Suppressor macrophage treated with lipopolysaccharide for 1 hour (primary cell): Measurements from ENCODE around the gene PTPRR.
"Not testable (repeated sequence)": the region's sequence is repeated elsewhere in the genome, so short reads cannot be mapped to it uniquely, and the experiment has no call there.

Experiments
- DNase-seq, 3 donors: peaks; one replicate each; pipeline ENCODE4 v3.0.0-alpha.2; 2020 to 2022

Gene PTPRR

DNA sequence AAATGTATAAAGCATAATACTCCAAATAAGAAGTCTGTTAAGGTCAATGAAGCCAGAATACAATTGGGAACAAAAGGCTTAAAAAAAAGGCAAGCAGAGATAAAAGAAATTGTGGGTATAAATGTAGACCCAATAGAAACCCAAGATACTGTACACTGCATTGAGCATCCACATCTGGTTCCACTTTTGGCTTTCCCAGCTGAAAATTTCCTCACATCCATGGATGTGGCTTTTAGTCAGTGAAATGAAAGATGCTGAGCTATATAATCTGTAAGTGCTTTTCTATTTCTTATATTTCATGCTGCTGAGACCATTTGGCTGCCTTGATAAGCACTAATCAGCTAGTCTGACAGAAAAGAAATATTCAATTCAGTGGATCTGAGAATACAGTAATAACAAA is 83.5 kb downstream of the PTPRR start:
- no peak for DNase-seq

DNA sequence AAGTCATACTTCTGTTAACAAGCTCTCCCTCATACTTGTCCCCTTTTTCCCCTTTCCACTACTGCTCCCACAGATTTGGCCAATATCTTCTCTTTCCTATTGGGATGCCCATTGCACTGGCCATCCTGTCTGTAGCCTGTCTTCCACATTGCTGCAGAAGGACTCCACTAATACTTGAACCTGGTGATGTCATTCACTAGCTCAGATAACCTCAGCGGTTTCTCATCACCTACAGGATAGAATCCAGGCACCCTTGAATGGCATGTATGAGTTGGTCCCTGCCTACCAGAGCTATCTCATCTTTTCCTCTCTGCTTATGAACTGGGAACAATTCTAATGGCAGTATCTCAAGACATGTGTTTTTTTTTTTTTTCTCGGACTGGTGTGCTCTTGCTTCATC is 84.6 kb downstream of the PTPRR start:
- no peak for DNase-seq

DNA sequence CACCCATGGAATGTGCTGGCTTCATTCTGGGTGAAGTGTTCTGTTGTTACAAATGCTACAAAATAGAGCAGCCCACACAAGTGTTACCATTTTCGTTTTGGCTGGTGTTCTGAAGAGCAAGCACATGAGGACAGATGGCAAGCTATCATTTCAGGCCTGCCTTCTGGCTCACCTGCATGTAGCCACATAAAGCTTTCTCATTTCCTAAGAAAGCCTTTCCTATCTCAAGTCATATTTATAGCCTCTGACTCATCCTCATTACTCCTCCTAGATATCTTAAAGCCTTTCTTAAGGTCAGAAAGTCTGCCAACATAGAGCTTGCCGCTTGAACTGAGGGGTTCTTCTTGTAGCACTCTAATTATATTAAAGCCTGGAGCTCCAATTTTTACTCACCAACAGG is 89.0 kb downstream of the PTPRR start:
- DNase-seq: no peak

DNA sequence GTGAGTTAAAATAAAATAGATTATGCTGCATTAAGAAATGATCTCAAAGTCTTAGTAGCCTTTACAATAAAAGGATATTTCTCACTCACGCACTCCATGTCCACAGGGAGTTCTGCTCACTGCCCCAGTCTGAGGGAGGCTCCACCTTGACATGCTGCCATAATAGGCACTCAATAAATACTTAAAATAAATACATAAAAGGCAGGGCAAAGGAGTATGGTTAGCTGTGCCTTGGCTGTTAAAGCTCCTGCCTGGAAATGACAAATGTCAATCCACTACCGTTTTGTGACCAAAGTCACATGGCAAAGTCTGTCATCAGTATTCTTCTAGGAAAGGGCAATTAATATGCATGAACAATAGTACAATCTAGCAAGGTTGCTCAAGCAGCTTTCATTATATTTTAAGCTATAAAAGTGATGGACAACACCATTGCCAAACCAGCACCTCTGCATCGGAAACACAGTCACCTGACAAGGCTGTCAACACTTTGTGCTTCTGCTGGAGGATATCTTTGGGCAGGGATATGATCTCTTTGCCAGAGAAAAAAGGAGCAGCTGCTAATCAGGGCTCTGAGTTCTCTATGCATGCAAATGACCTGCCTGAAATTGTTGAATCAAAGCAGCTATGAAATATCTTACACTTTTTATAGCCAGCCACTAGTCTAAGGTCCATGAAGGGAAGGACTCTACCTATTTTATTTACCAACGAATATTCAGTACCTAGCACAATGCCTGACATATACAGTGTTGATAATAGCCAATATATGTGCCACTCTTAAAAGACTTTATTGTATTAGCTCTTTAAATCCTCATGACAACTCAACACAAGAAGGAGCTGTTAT is 90.1 kb downstream of the PTPRR start:
- DNase-seq: no peak

DNA sequence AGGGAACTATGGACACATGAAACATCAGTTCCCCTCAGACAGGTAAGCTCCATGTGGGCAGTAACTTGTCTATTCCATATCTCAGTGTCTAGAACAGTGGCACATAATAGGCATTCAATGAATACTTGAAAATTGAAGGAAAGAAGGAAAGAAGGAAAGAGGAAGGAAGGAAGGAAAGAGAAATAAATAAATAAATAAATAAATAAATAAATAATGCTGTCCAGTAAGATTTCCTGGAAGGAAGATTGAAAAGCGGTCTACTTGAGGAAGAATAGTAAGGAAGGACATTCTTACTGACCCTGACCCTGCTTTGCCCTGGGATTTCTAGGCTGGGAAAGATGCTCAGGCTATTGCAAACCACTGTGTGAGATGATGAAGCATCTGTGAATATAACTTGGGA is 91.5 kb downstream of the PTPRR start:
- DNase-seq: no peak

DNA sequence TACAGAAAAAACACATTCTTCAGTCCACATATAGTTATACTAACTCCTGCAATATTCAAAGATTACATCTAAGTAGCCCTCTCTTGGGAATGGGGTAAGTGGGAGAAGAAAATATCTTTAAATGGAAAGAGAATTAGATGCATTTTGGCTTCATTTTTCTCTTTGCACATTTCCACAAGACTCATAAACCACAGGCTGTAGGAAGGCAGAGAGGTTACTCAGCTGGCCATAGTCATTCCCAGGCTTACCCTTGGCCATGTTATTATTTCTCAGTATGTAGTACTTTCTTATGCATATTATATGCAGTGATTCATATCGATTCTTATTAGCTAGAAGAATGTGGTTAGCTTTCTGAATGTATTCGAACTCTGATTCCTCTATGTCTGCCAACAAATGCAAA is 92.2 kb downstream of the PTPRR start:
- DNase-seq: no peak

DNA sequence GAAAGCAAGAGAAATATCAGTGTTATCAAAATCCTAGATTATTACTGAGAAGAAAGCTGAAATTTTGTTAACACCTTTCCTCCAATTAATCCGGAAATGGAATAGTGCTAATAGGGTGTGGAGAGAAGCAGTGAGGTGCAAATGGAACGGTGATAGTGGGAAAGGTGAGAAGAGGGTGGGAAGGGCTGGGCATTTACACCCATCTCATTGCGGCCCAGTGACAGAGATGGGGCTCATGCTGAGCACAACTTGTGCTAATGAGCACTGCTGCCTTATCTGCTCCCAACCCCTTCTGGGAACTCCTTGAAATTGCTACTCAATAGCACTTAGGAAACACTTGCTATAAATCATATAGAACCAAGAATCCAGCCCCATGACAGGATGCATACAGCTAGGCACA is 94.4 kb downstream of the PTPRR start:
- DNase-seq: no peak

DNA sequence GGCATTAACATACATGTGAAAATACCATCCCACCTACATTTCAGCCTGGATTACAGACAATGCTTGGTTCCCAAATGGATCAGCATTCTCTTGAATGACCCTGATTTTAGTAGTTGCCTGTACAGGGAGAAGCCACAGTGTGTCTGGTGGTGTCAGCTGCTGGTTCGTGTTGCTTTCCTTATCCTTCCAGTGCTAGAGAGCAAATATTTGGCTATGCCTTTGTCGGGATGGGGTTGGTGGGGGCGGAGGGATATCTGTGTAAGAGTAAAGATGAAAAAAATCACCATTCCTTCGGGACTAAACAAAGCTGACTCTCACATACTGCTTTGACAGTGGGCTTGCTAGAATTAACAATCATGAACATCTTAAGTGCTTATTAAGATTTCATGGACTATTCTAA is 96.0 kb downstream of the PTPRR start:
- DNase-seq: no peak

DNA sequence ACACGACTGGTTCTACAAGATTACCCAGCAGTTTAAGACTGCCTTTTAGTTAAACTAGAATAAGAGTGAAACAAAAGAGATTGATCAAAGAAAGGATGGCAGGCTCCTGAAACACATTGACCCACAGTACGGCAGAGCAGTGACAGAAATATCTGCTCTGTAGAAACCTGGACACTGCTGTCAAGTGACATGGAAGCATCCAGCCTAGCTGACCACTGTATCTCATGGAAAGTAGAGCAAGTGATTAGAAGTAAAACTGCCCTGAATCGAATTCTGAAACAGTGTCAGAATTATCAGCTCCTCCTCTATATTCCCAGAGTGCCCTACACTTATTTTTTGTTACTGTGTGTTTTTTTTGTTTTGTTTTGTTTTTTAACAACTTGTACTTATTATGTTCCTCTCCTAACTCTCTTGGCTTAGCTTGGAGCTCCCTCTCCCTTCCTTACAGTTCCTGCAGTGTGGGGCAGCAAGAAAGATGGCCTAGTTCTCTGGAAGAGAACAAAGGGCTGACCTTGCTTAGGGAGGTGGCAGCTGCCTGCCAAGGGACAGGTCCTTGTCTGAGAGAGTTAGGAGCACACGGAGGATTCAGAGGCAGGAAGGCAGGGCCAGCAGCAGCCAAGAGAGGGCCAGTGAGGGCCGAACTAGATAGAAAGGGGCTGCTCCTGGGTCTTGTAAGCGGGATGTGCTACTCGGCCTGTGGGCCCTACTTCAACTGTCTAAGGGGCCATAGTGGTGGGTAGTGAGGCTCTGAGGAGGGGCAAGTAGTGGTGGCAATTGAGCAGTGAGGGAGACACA is 97.2 kb downstream of the PTPRR start:
- DNase-seq: no peak

DNA sequence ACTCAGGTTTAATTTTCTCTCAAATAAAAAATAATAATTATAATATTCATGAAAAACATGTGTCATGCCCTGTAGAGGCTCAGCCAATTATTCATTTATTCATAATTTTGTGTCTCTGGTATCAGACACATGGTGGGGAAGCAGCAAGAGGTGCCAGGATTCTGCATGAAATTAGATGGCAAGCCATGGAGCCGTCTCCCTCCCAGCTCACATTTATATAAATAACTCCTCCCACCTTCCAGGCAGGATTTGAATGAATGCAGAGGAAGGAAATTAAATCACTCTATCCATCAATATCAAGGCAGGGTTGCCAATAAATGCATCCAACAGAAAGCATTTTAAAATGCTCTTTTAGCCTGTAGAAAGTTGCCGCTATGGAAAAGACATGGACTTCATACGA is 98.1 kb downstream of the PTPRR start:
- DNase-seq: no peak

DNA sequence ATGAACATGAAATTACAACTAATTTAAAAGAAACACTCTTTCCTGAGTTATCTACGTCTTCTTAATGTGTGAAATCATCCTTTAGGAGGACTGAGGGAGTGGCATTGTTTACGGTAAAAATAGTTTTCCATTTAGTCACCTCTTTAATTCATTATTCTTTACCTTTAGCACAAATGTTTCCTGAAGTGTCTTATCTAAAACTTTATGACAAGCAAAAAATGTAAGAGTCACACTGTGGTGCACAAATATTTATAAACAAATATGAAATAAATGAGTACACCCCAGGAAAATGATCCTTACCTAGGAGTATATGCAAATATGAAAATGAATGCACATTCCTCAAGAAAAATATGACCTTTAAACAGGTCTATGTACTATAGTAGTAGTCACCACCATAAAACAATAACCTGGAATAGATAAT is 104.6 kb downstream of the PTPRR start:
- no peak for DNase-seq

DNA sequence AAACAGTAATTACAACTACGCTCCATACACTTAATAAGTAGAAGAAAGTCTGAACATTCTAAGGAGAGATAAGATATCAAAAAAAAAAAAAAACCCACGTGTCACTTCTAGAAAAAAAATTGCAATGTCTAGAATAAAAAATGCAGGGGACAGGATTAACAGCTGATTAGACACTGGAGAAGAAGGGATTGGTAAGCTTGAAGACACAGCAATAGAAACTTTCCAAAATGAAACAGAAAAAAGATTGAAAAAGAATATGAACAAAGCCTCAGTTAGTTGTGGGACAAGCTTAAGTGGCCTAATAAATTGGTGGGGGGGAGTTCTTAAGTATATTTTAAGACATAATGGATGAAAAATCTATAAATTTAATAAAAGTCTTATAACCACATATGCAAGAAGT is 105.5 kb downstream of the PTPRR start:
- no peak for DNase-seq

DNA sequence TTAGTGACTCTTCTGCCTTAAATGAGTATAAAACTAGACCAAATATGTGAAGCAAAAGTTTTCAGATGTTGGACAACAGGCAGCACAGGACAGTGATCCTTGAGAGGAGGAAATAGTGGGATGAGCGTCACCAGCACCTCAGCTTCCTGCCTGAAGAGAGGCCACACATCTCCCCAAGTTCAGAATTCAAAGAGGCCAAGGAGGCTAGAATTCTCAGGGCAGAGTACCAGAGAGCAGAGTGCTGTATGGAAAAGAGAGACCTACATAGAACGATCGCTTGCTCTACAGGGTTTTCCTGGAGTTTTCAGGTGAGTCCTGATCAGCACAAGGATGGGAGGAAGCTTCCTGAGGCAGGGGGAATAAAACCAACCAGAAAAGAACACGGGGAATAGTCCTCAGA is 107.0 kb downstream of the PTPRR start:
- no peak for DNase-seq

DNA sequence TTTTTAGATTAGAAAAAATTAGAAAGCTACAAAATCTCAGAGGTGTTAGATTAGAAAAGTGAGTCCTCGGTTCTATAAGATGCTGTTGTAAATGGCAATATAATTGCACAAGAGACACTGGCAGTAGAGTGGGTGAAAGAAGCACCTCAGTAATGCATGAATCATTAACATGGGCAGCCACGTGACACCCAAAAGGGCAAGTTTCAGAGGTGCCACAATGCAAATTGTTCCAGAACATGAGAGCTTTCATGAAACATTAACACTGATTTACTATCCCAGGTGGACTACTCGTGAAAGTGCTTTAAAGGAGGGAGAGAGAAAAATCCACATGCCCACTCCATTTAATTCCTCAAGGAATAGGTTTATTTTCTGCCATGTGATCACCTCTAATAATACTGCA is 108.4 kb downstream of the PTPRR start:
- no peak for DNase-seq

DNA sequence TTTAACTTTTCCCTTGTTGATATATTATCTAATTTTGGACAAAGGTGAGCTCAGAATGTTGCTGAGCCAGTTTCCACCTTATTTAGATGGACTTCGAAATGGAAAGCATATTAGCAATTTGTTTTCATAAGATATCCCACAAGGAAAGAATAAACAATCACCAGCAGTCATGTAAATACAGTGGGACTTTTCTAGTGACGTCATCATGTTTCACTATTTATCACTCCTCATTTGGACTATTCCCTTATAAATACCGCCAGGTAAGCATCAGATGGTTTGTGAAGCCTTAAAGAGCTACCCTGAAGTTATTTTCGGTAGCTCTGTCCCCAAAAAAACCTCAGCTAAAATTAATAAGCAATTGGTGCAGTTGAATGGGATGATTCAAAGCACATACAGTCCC is 110.7 kb downstream of the PTPRR start:
- DNase-seq: no peak

DNA sequence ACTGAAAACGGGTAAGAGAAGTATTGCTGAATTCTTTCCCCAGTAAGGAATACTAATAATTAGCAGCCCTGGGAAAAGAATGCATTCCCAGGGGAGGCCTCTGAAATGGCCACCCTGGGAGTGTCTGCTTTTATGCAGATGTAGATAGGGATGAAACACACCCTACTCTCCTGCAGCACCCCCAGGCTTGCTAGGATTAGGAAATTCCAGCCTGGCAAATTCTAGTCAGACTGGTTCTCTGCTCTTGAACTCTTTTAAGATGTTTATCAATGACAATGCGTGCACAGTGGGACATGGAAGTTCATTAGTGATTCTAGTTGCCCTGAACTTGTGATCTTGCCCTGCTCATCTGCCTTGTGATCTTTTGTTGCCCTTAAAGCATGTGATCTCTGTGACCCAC is 112.5 kb downstream of the PTPRR start:
- DNase-seq: not testable (repeated sequence)

DNA sequence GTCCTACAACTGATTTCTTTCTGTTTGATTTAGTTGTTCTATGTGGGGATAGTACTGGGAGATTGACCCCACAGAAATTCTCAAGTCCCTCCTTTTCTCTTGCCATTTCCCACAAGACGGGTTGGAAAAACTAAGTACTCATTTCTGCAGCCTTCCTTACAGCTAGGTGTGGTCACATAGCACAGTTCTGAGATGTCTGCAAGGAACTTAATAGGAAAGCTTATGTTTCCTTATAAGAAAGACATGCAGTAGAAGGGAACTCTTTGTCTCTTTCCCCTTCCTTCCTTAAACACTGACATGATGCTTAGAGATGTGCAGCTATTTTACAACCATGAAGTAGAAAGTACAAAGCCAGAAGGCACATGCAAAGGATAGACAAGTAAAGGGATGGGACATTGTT is 113.7 kb downstream of the PTPRR start:
- no peak for DNase-seq

DNA sequence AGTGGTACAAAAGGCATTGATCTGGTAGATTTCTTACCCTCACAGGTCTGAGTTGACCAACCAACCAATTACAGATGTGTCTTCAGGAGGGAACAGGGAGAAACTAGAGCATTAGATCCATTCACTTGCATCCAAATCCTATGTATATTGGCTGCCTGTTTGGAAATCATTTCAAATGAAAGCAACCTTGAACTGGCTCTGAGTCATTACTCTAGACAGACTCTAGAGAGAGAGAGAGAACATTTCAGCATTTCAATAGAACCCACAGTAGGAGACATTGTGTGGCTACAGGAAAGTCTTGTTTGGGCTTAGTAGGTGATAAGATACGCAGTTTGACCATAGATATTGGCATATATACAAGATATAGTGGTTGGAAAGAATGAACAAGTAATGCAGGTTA is 114.5 kb downstream of the PTPRR start:
- DNase-seq: no peak

DNA sequence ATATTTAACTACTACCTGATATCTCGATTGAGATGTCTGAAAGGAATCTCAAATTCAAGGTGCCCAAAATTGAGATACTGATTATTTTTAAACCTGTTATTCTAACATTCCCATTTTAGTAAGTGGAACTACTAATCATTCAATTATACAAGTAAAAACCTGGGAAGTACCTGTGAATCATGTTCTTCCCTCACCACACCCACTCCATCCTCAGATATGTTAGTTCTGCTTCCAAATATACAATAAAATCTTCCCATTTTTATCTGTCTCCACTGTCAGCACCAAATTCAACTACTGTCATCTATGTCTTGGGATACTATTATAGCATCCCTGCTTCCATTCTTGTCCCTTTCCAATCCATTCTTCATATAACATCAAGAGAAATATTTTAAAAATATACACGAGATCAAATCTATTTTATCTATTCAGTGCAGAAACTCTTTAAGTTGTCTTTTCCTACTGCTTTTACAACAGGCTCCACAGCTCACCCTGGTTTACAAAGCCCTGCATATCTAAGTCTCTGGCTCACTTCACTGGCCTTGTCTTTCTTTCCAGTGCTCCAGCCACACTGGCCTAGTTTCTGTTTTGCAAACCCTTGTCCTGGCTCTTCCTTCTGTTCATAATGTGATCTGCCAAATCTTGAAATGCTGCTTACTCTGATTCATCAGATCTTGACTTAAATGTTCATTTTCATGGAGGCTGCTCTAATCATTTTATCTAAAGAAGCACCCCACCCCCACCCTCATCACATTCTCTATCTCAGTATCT is 122.3 kb downstream of the PTPRR start:
- no peak for DNase-seq

DNA sequence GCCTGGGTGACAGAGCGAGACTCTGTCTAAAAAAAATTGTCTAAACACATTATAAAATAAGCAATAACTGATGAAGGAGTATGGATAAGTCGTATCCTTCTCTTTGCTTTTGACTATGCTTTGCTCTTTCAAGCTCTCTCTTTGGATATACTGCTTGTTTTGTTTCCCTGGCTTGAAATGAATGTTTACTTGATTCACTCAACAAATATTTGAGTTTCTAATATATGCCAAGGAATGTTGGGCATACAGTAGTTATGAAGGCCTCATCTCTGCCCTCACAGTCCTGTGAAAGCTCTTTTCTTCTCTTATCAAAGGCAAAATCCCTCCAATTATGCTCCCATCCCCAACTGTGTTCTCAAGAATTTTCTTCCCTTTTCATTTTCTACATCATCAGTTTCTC is 123.5 kb downstream of the PTPRR start:
- no peak for DNase-seq

DNA sequence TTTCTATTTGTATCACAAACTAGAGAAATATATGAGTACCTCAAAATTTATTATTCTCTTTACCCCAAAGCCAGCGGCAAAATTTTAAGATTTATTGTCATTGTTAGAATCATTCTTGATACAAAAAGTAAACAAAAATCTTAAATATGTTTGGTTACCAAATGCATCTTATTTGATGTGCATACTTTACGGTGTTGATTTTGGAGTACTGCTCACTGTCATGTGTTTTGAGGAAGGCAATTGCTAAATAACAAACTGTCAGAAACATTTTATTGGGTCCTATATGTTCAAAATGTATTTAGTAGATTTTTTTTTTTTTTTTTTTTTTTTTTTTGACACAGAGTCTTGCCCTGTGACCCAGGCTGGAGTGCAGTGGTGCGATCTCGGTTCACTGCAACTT is 124.9 kb downstream of the PTPRR start:
- no peak for DNase-seq

DNA sequence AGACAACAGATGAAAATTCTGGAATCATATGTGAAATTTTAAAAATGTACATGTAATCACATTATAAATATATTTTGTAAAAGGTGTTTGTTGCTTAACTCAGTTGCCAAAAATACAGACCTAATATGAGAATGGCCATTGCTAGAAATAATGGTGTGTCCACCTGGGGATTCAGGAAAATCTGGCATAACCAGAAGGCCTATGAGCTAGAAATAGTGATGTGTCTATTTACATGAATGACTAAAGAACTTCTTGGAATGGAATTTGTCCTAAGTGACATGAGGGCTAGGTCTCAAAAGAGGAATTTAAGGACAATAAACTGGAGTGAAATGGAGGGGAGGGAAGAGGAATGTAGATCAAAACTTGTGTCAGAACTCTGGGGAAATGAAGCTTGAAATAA is 126.4 kb downstream of the PTPRR start:
- no peak for DNase-seq

DNA sequence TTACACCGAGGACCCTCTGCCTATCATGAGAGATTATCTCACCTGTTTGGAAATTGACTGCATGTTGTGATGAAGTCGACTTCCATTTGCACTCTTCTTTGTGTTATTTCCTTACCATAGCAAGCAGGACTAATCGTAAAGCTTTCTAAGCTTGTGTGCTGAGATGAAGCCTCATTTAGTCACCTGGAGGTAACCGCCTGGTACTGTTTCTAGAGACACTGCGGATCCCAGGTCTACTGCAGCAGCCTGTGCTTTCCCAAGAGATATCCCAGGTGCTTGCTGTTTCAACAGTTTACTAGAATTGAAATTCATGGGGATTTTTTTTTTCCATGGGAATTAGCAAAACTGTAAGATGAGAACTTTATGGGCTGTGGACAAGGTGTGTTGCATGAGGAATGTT is 131.8 kb downstream of the PTPRR start:
- no peak for DNase-seq

DNA sequence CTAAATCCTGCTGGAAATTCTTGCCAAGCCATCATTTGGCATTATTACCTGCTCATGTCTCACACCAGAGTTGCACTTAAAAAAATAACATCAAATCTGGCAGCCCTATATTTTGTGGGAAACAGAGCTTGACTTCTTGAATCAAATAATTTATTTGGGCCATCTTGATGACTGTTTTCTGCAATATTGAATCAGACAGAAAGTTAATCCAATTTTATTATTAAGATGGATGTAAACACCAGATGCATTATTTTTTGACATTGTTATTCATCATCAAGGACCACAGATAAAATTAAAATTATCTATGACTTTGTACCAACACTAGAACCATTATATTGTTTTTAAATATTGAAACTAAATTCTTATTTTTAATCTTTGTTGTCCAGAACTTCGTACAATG is 132.9 kb downstream of the PTPRR start:
- no peak for DNase-seq
